ENCODE results near the gene CCDC80.

- no peak for TF ChIP-seq TAF1 (IDR thresholded peaks at IDR 0.05; ENCODE audit: low read depth)
- no peak for TF ChIP-seq FOXM1 (IDR thresholded peaks at IDR 0.05; ENCODE audit: borderline replicate concordance, low read depth)
- TF ChIP-seq CEBPB (IDR thresholded peaks at IDR 0.05), result no peak
Observed at GRCh38 chr3:112632596-112632995, 8.3 kb downstream of the CCDC80 start.
